ENCODE measurements around the gene AP3S1.

AP3S1 gene

DNA sequence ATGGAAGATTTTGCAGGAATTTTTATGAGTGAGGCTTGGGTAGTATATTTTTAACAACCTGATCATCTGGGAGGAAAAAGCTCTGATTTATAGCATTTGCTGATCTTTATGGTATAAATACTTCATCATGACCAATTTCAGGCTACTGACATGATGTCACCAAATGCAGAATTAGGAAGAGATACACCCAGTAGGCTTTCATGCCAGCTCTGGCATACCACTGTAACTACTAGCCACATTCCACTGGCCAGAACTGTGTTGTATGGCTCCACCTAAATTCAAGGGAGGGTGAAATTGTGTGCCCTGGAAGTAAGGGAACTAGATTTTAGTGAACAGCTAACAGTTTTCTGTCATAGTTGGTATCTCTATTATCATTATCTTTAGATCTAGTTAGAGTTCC, 17.6 kb downstream of the AP3S1 start:
- no peaks in the 10 kb centered on the region for H3K27me3 ChIP-seq (ENCODE audit: control insufficient read depth in 3 of 3, insufficient read depth in 3 of 3, low read depth in 1 of 3, low read length in 3 of 3)
- H3K79me1 ChIP-seq (ENCODE audit: low read depth, low read length): no peaks in the 10 kb centered on the region
- no peak overlapping the region for H2BK15ac ChIP-seq (ENCODE audit: low read length)
- no peak overlapping the region for H2AK5ac ChIP-seq (ENCODE audit: low read depth, low read length)
- H4K8ac ChIP-seq (ENCODE audit: low read depth, low read length): no peak overlapping the region
- no peak overlapping the region for H4K91ac ChIP-seq (ENCODE audit: low read depth, low read length, poor library complexity)
- H3K18ac ChIP-seq (ENCODE audit: low read length): no peak overlapping the region
- no peak overlapping the region for H2BK5ac ChIP-seq (ENCODE audit: low read length)
- no peak overlapping the region for H3K14ac ChIP-seq (ENCODE audit: low read length)
- DNase-seq (ENCODE audit: low spot score): no peak
- no peak overlapping the region for H3K4me2 ChIP-seq (ENCODE audit: insufficient read depth, low read length, poor library complexity, severe bottlenecking)
- no peaks in the 10 kb centered on the region for H3K36me3 ChIP-seq (replicated peaks in 1 of 2; ENCODE audit: control insufficient read depth in 2 of 2, insufficient read depth in 2 of 2, low read length in 2 of 2)
- H3K27ac ChIP-seq (replicated peaks; ENCODE audit: low read length): no peak overlapping the region
- no peak overlapping the region for H3K4me3 ChIP-seq (ENCODE audit: low read length in 2 of 2)
- H3K4ac ChIP-seq (ENCODE audit: low read length): no peak overlapping the region
- no peak overlapping the region for H2AFZ ChIP-seq (ENCODE audit: low read length)
- peaks cover 0 to 4% of the 10 kb centered on the region in 2 donors for H3K4me1 ChIP-seq (ENCODE audit: control insufficient read depth in 2 of 2, insufficient read depth in 1 of 2, low read depth in 1 of 2, low read length in 2 of 2)
- H3K9me3 ChIP-seq (replicated peaks in 1 of 2; ENCODE audit: control insufficient read depth in 2 of 2, insufficient read depth in 1 of 2, low read depth in 1 of 2, low read length in 2 of 2): no peaks in the 10 kb centered on the region
- H2BK12ac ChIP-seq (ENCODE audit: low read length): no peak overlapping the region
- no peak overlapping the region for H3K23ac ChIP-seq (ENCODE audit: low read depth, low read length, poor library complexity)
- no peak overlapping the region for H3K9ac ChIP-seq (ENCODE audit: low read depth, low read length, poor library complexity)
- H2BK120ac ChIP-seq (ENCODE audit: low read depth, low read length): no peak overlapping the region

GRCh38 chr5:115869256-115869795, 27.6 kb downstream of the AP3S1 start:
- Histone ChIP-seq H3K9me3 (replicated peaks in 1 of 2; ENCODE audit: control insufficient read depth in 2 of 2, insufficient read depth in 1 of 2, low read depth in 1 of 2, low read length in 2 of 2) (no peaks in the 10 kb centered on the region), H3K4me1 (ENCODE audit: control insufficient read depth in 2 of 2, insufficient read depth in 1 of 2, low read depth in 1 of 2, low read length in 2 of 2) (no peaks in the 10 kb centered on the region), H3K27ac (replicated peaks; ENCODE audit: low read length) (no peak overlapping the region), H2AK5ac (ENCODE audit: low read depth, low read length) (no peak overlapping the region), H2BK15ac (ENCODE audit: low read length) (no peak overlapping the region), H3K36me3 (replicated peaks in 1 of 2; ENCODE audit: control insufficient read depth in 2 of 2, insufficient read depth in 2 of 2, low read length in 2 of 2) (peaks cover 0 to 30% of the 10 kb centered on the region in 2 donors), H2BK120ac (ENCODE audit: low read depth, low read length) (no peak overlapping the region), H4K8ac (ENCODE audit: low read depth, low read length) (no peak overlapping the region), H2AFZ (ENCODE audit: low read length) (no peak overlapping the region), H3K18ac (ENCODE audit: low read length) (no peak overlapping the region), H3K4me3 (ENCODE audit: low read length in 2 of 2) (no peak overlapping the region), H3K27me3 (ENCODE audit: control insufficient read depth in 3 of 3, insufficient read depth in 3 of 3, low read depth in 1 of 3, low read length in 3 of 3) (no peaks in the 10 kb centered on the region), H2BK12ac (ENCODE audit: low read length) (no peak overlapping the region), H3K79me1 (ENCODE audit: low read depth, low read length) (no peaks in the 10 kb centered on the region), H3K14ac (ENCODE audit: low read length) (no peak overlapping the region), H4K91ac (ENCODE audit: low read depth, low read length, poor library complexity) (no peak overlapping the region), H3K23ac (ENCODE audit: low read depth, low read length, poor library complexity) (no peak overlapping the region), H3K4ac (ENCODE audit: low read length) (no peak overlapping the region), H3K9ac (ENCODE audit: low read depth, low read length, poor library complexity) (no peak overlapping the region), H2BK5ac (ENCODE audit: low read length) (no peak overlapping the region), H3K4me2 (ENCODE audit: insufficient read depth, low read length, poor library complexity, severe bottlenecking) (no peak overlapping the region)
- no peak for DNase-seq (ENCODE audit: low spot score)
- no CpG with 5 or more reads among the region's 3 CpGs for WGBS, 2 donors (ENCODE audit: extremely low coverage in 2 of 2, insufficient read length in 2 of 2, insufficient replicate concordance in 1 of 2)

DNA sequence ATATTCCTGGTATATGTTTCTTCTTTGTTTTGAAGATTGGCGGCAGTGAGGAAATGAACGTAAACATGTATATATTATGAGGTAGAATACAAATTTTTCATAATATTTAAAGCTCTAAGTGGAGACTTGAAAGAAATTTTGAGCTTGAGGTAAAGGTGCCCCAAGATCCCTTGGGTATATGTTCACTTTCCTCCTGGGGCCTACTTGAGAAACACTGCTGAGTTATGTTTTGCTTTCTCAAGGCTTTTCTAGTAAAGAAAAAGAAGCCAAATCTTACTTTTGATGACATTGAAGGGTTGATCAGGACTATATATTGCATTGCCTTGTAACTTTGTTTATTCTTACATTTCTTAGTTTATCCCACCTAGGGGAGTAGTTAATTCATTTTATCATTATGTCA, 30.7 kb downstream of the AP3S1 start:
- Histone ChIP-seq H2BK15ac (ENCODE audit: low read length) (no peak overlapping the region), H3K18ac (ENCODE audit: low read length) (no peak overlapping the region), H2AFZ (ENCODE audit: low read length) (no peak overlapping the region), H3K79me1 (ENCODE audit: low read depth, low read length) (no peaks in the 10 kb centered on the region), H3K27me3 (ENCODE audit: control insufficient read depth in 3 of 3, insufficient read depth in 3 of 3, low read depth in 1 of 3, low read length in 3 of 3) (no peaks in the 10 kb centered on the region), H2BK5ac (ENCODE audit: low read length) (no peak overlapping the region), H3K23ac (ENCODE audit: low read depth, low read length, poor library complexity) (no peak overlapping the region), H3K14ac (ENCODE audit: low read length) (no peak overlapping the region), H3K36me3 (replicated peaks in 1 of 2; ENCODE audit: control insufficient read depth in 2 of 2, insufficient read depth in 2 of 2, low read length in 2 of 2) (peaks cover 0 to 46% of the 10 kb centered on the region in 2 donors), H3K9me3 (replicated peaks in 1 of 2; ENCODE audit: control insufficient read depth in 2 of 2, insufficient read depth in 1 of 2, low read depth in 1 of 2, low read length in 2 of 2) (peaks cover 0 to 3% of the 10 kb centered on the region in 2 donors), H3K4ac (ENCODE audit: low read length) (no peak overlapping the region), H3K4me2 (ENCODE audit: insufficient read depth, low read length, poor library complexity, severe bottlenecking) (no peak overlapping the region), H2BK12ac (ENCODE audit: low read length) (no peak overlapping the region), H3K4me3 (ENCODE audit: low read length in 2 of 2) (no peak overlapping the region), H4K8ac (ENCODE audit: low read depth, low read length) (no peak overlapping the region), H3K27ac (replicated peaks; ENCODE audit: low read length) (no peak overlapping the region), H4K91ac (ENCODE audit: low read depth, low read length, poor library complexity) (no peak overlapping the region), H3K4me1 (ENCODE audit: control insufficient read depth in 2 of 2, insufficient read depth in 1 of 2, low read depth in 1 of 2, low read length in 2 of 2) (no peaks in the 10 kb centered on the region), H3K9ac (ENCODE audit: low read depth, low read length, poor library complexity) (no peak overlapping the region), H2AK5ac (ENCODE audit: low read depth, low read length) (no peak overlapping the region), H2BK120ac (ENCODE audit: low read depth, low read length) (no peak overlapping the region)
- no CpG with 5 or more reads among the region's 2 CpGs for WGBS, 2 donors (ENCODE audit: extremely low coverage in 2 of 2, insufficient read length in 2 of 2, insufficient replicate concordance in 1 of 2)
- no peak for DNase-seq (ENCODE audit: low spot score)

- H4K8ac ChIP-seq (ENCODE audit: low read depth, low read length): no peak overlapping the region
- no peaks in the 10 kb centered on the region for H3K79me1 ChIP-seq (ENCODE audit: low read depth, low read length)
- no peak overlapping the region for H3K9ac ChIP-seq (ENCODE audit: low read depth, low read length, poor library complexity)
- H2BK5ac ChIP-seq (ENCODE audit: low read length): no peak overlapping the region
- no peak overlapping the region for H3K27ac ChIP-seq (replicated peaks; ENCODE audit: low read length)
- no peak overlapping the region for H3K23ac ChIP-seq (ENCODE audit: low read depth, low read length, poor library complexity)
- no peak overlapping the region for H3K4me3 ChIP-seq (ENCODE audit: low read length in 2 of 2)
- H2AK5ac ChIP-seq (ENCODE audit: low read depth, low read length): no peak overlapping the region
- H2BK15ac ChIP-seq (ENCODE audit: low read length): no peak overlapping the region
- no peak overlapping the region for H3K4me2 ChIP-seq (ENCODE audit: insufficient read depth, low read length, poor library complexity, severe bottlenecking)
- H4K91ac ChIP-seq (ENCODE audit: low read depth, low read length, poor library complexity): no peak overlapping the region
- no peak overlapping the region for H3K18ac ChIP-seq (ENCODE audit: low read length)
- no CpG with 5 or more reads among the region's 1 CpG for WGBS, 2 donors (ENCODE audit: extremely low coverage in 2 of 2, insufficient read length in 2 of 2, insufficient replicate concordance in 1 of 2)
- H3K4me1 ChIP-seq (ENCODE audit: control insufficient read depth in 2 of 2, insufficient read depth in 1 of 2, low read depth in 1 of 2, low read length in 2 of 2): no peaks in the 10 kb centered on the region
- H3K14ac ChIP-seq (ENCODE audit: low read length): no peak overlapping the region
- H3K36me3 ChIP-seq (replicated peaks in 1 of 2; ENCODE audit: control insufficient read depth in 2 of 2, insufficient read depth in 2 of 2, low read length in 2 of 2): peaks cover 0 to 46% of the 10 kb centered on the region in 2 donors
- no peak overlapping the region for H3K4ac ChIP-seq (ENCODE audit: low read length)
- DNase-seq (ENCODE audit: low spot score): no peak
- H2BK12ac ChIP-seq (ENCODE audit: low read length): no peak overlapping the region
- H3K9me3 ChIP-seq (replicated peaks in 1 of 2; ENCODE audit: control insufficient read depth in 2 of 2, insufficient read depth in 1 of 2, low read depth in 1 of 2, low read length in 2 of 2): peaks cover 0 to 3% of the 10 kb centered on the region in 2 donors
- no peak overlapping the region for H2AFZ ChIP-seq (ENCODE audit: low read length)
- no peak overlapping the region for H2BK120ac ChIP-seq (ENCODE audit: low read depth, low read length)
- H3K27me3 ChIP-seq (ENCODE audit: control insufficient read depth in 3 of 3, insufficient read depth in 3 of 3, low read depth in 1 of 3, low read length in 3 of 3): no peaks in the 10 kb centered on the region
Measured at GRCh38 chr5:115873392-115873791, 31.7 kb downstream of the AP3S1 start.
